Stimulated activated CD4-positive, alpha-beta T cell treated with anti-CD3 and anti-CD28 coated beads, Interleukin-12 subunit alpha, Interleukin-12 subunit beta, amount 100 ng/mL, for 24 hours (primary cell): Measurements from ENCODE around the gene LIG1.
"Not testable (repeated sequence)": the region's sequence is repeated elsewhere in the genome, so short reads cannot be mapped to it uniquely, and the experiment has no call there.

Experiments used
- DNase-seq, 2 experiments: peaks; one replicate each; pipeline ENCODE4 v3.0.0-alpha.2; 2020; ENCODE audit warnings: low read depth in 2 of 2

LIG1 gene

GRCh38 chr19:48085076-48085475 is 85.1 kb downstream of the LIG1 start:
- no peak for DNase-seq

- no peak for DNase-seq
Observed at GRCh38 chr19:48081106-48081505, 89.0 kb downstream of the LIG1 start.

- not testable (repeated sequence) for DNase-seq
Observed at GRCh38 chr19:48070177-48070769, 99.9 kb downstream of the LIG1 start.

- DNase-seq, result no peak
Observed at GRCh38 chr19:48069435-48069834, 100.7 kb downstream of the LIG1 start.
